Activated CD4-positive, alpha-beta T cell treated with anti-CD3 and anti-CD28 coated beads for 24 hours (primary cell): ENCODE results near the gene FBXO15.
A peak's percentile ranks its signal among the peaks of the same experiment; 100 is the strongest.

Source experiments
- DNase-seq, 2 donors: peaks; one replicate each; pipeline ENCODE4 v3.0.0-alpha.2; 2020; ENCODE audit warnings: low read depth in 2 of 2

The FBXO15 gene

GRCh38 chr18:74062037-74062436 lies 85.6 kb downstream of the FBXO15 start:
- DNase-seq = no peak

DNA sequence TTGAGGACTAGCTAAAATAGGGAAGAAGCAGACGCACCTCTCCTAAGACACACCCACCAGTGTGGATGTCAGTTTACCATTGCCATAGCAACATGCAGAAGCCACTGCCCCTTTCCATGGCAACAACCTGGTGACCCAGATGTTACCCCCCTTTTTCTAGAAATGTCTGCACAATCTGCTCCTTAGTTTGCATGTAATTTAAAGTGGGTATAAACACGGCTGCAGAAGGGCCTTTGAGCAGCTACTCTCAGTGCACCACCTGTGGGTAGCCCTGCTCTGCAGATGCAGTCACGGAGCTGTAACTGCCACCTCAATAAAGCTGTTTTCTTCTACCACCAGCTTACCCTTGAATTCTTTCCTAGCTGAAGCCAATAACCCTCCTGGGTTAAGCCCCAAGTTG lies 87.1 kb downstream of the FBXO15 start:
- DNase-seq = no peak

- no peak for DNase-seq
Observed at GRCh38 chr18:74050807-74051206, 96.8 kb downstream of the FBXO15 start.

DNA sequence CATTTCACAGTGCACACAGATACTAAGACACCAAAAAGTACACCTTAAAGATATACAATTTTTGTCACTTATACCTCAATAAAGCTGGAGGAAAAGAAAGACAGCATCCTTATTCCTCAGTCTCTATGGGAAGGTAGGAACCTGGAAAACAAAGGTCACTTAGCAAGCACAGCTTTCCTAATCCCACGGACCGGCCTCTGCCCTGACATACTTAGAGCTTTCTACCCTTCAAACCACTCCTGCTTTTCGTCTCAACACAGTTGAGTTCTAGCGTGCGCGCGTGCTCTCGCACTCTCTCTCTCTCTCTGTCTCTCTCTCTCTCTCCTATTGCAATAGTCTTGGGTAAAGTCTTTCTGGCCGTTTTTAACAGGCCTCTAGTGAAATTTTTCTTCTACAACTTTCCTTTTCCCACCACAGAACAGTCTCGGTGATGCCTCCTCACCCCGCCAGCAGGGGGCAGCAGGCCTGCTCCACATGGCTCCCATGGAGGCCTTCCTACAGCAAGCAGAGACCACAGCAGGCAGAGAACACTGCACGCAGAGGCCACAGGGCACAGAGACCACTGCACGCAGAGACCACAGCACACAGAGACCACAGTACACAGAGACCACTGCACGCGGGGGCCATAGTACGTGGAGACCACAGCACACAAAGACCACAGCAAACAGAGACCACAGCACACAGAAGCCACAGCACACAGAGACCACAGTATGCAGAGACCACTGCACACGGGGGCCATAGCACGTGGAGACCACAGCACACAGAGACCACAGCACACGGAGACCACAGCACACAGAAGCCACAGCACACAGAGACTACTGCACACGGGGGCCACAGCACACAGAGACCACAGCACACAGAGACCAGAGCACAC lies 106.9 kb downstream of the FBXO15 start:
- peak; percentile 60 to 69 for DNase-seq

- no peak for DNase-seq
Observed at GRCh38 chr18:74040008-74040407, 107.6 kb downstream of the FBXO15 start.

DNA sequence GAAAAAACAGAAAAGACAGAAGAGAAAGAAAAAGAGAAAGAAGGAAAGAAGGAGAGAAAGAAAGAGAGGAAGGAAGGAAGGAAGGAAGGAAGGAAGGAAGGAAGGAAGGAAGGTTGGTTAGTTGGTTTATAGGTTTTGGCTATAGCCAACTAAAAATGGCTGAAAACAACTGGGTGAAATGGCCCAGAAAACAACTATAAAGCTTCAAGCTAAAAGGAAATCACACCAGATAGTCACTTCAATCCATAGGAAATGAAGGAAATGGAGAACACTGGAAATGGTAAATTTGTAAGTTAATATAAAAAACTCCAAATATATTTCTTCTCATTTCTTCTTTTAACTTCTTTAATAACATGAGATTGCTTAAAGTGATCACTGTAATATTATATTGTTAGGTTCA lies 118.5 kb downstream of the FBXO15 start:
- DNase-seq = no peak
